HG02798 (cell line): ENCODE measurements around the gene UBL4B.

Source experiments
- ATAC-seq: cut with Tn5 transposase; IDR thresholded peaks from one replicate; pipeline ENCODE4 v1.9.1; 2021; ENCODE audit warnings: mild to moderate bottlenecking; ENCODE audit not compliant: unreplicated experiment, poor library complexity

Gene UBL4B

DNA sequence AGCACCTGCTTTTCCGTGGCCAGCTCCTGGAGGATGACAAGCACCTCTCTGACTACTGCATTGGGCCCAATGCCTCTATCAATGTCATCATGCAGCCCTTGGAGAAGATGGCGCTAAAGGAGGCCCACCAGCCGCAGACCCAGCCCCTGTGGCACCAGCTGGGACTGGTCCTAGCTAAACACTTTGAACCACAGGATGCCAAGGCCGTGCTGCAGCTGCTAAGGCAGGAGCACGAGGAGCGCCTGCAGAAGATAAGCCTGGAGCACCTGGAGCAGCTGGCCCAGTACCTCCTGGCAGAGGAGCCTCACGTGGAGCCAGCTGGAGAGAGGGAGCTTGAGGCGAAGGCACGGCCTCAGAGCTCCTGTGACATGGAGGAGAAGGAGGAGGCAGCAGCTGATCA is 413 bp downstream of the UBL4B start:
- ATAC-seq = no peak

GRCh38 chr1:110113551-110113950 is 1.3 kb downstream of the UBL4B start:
- ATAC-seq = no peak

- ATAC-seq = no peak
Measured at GRCh38 chr1:110114173-110114572, 1.9 kb downstream of the UBL4B start.

DNA sequence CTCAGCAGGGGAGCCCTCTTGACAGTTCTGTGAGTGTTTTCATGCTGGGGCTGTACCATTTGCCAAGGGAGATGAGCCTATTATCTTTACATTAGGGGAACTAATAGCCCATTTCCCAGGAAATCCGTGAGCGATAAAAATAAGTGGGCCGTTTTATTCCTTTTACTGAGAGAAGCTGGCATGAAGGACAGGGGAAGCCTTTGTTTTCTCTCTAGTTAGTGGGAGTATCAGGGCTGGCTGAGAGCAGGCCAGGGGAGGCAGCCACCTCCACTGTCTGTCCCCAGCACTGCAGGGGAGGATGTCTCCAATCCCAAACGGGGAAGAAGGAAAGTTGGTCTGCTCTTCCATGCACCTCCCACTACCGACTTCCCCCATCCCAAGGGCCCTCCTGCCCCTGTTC is 2.5 kb downstream of the UBL4B start:
- no peak for ATAC-seq

DNA sequence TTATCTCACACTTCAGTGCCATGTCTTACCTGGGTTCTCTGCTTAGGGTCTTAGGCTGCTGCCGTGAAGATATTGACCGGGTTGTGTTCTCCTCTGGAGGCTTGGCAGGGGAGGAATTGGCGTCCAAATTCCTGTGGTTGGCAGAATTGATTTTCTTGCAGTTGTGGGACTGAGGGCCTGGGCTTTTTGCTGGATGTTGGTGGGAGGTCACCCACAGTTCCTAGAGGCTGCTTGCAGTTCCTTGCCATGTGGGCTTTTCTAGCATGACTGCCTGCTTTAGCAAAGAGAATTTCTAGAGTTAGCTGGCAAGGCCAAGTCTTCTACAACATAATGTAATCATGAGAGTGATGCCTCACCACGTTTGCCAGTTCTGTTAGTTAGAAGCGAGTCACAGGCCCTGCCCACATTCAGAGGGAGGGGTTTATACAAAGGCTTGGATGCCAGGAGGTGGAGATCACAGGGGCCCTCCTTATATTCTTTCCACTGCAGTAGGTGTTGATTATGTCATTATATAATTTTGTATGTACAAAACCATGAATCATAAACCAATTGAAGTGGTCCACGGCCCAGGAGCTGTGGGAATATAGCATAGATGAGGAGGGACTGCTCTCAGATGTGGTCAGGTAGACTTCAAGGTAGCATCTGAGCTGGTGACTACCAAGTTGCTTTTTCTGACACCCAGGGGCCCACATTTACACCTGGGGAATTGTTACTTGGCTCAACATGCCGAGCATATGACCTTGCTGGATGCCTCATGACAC is 6.6 kb downstream of the UBL4B start:
- ATAC-seq = no peak

- no peak for ATAC-seq
Measured at GRCh38 chr1:110119843-110120242, 7.6 kb downstream of the UBL4B start.

DNA sequence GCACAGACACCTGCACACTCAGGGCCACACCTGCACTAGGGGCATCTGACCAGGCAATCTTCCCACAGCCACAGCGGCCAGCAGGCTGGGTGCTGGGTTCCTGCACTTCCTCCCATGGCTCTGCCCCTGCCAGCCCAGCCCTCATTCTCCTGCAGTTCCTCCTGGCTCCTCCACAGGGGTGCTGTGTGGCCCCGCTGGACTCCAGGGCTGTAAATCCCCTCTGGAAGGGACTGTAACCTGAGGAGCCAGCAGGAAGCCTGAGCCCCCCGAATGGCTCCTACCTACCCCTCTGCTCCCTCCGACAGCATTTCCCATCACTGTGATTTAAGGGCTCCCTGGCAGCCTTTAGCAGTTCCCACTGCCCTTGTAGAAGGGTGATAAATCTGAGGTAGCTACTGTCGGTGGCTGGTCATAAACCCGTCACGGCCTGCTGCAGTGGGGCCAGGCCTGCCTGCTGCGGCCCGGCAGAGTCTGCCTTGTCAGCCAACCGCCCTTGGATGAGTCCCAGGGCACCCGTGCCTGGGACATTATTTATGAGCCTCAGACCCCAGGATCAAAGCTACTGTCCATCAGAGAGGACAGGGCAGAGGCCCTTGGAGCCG is 8.8 kb downstream of the UBL4B start:
- no peak for ATAC-seq

GRCh38 chr1:110123224-110123623 is 11.0 kb downstream of the UBL4B start:
- no peak for ATAC-seq

DNA sequence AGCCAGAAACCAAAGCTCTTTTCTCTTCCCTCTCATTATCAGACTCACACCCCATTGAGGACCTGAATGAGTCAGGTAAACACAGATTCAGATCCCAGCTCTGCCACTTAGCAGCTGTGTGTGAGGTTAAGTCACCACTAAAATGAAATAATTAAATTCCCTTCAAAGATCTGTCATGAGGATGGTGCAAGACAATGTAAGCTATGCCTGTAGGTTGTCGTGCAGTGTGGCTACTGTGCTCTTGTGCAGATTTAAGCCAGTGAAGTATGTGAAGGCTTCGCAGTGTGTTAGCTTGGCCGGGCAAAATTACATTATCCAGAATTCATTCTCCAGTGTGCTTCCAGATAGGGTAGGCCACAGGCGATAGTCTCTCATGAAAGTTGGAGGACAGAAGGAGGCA is 13.6 kb downstream of the UBL4B start:
- no peak for ATAC-seq

DNA sequence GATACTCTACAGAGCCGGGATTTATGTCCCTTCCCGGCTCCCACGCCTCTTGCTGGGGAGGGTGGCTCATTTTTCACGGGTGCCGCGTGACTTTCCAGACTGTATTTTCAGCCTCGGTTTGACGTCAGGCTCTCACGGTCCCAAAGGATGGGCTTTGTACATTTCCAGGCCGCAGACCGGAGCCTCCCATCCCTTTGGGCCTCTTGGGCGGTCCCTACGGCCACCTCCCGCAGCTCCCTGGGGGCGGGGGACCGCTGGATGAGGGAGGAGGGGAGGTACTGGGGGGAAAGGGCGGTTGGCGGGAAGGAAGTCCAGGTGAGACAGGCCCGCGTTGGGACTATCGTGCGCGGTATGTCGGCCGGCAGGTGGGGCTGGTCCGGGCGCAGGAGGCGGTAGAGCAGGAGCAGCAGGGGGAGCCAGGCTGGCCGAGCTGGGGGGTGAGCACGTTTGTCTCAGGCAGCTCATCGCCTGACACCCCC is 17.9 kb downstream of the UBL4B start:
- no peak for ATAC-seq

GRCh38 chr1:110130989-110131388 is 18.7 kb downstream of the UBL4B start:
- no peak for ATAC-seq

- no peak for ATAC-seq
Measured at GRCh38 chr1:110132682-110133081, 20.4 kb downstream of the UBL4B start.

DNA sequence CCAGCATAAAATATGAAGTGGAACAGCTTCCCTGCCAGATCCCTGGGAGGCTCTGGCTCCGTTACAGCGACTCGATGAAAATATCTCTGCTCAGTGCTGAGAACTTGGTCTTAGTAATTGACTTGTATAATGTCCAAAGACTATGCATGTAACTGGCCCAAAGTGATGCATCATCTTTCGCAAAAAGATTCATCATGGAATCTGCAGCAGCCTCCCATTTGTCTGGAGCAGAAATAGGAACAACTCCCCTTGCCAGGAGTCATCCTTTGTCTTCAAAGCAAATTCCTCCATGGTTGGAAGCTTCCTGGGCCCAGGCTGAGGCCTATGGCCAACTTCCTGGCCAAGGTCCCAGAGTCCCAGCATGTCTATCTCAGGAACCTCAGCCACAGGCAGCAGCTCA is 21.2 kb downstream of the UBL4B start:
- no peak for ATAC-seq

DNA sequence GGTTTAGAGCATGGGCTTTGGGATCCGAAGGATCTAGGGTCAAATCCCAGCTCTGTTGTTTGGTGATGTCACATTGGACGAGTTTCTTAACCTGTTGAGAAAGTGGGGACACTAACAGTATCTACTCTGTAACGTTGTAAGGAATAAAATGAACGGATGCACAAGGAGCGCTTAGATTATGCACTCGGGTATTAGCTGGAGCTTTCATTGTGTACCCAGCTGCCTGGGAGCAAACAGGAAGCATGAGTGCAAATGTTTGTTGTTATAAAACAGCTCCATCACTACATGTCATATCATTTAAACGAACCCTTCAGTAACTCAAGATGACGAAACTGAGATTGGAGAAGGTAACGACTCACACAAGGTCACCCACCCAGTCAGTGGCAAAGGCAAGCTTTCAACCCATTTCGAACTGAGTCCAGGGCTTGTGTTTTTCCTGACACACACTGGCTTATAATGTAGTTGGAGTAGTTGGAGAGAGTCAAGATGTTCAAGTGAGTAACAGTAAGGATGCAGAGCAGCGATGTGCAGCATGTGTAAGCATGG is 21.9 kb downstream of the UBL4B start:
- ATAC-seq = no peak

GRCh38 chr1:110135246-110135645 is 23.0 kb downstream of the UBL4B start:
- ATAC-seq = no peak

- ATAC-seq = no peak
Measured at GRCh38 chr1:110135666-110136065, 23.4 kb downstream of the UBL4B start.

DNA sequence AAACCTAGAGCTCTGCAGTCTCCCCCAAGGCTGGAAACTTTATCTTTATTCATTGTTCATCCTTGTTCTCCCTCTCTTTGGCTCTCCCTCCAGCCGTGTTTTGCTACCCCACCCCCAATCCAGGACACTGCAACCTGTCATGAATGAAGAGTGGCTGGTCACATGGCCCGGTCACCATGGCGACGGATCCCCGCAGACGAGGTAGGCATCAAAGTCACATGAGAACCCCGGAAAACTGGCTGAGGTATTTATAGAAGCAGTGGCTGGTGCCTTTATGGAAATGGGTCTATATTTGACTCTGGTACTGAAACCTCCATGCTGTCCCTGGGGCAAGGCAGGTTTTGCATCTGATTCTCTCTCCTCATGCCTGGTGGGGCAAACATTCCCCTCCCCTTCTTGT is 24.7 kb downstream of the UBL4B start:
- ATAC-seq = no peak

DNA sequence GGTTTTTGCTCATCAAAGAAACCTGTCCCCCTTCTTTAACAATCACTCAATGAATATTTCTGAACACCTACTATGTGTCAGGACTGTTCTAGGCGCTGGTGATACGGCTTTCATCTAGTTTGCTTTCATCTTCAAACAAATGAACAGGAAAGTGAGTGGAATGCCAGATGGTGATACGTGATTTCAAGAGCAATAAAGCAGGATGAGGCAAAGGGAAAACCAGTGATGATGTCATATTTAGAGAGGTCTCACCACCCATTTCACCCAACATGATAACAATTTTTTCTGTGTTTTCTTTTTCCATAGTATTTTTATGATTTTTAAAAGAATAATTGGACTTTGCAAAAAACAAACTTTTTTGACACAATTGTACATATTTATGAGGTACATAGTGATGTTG is 26.7 kb downstream of the UBL4B start:
- no peak for ATAC-seq

GRCh38 chr1:110144366-110144765 is 32.1 kb downstream of the UBL4B start:
- ATAC-seq = no peak

DNA sequence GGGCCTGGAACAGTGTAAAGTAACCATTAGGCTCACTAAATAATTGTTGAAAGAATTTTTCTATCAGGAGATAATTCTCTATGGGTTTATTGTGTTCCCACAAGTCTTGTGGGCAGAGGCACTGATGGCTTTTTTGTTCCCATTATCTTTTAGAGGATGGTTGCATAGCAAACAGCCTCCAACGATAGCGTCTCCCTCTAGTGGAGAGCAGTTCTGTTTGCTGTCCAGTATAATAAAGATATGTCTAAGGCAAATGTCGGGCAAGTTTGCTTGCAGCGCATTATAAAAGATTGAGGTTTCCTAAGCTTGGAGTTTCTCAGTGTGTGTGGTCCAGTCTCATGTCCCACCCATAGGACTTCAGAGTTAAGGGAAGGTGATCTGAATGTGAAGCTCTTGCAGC is 36.7 kb downstream of the UBL4B start:
- ATAC-seq = no peak

DNA sequence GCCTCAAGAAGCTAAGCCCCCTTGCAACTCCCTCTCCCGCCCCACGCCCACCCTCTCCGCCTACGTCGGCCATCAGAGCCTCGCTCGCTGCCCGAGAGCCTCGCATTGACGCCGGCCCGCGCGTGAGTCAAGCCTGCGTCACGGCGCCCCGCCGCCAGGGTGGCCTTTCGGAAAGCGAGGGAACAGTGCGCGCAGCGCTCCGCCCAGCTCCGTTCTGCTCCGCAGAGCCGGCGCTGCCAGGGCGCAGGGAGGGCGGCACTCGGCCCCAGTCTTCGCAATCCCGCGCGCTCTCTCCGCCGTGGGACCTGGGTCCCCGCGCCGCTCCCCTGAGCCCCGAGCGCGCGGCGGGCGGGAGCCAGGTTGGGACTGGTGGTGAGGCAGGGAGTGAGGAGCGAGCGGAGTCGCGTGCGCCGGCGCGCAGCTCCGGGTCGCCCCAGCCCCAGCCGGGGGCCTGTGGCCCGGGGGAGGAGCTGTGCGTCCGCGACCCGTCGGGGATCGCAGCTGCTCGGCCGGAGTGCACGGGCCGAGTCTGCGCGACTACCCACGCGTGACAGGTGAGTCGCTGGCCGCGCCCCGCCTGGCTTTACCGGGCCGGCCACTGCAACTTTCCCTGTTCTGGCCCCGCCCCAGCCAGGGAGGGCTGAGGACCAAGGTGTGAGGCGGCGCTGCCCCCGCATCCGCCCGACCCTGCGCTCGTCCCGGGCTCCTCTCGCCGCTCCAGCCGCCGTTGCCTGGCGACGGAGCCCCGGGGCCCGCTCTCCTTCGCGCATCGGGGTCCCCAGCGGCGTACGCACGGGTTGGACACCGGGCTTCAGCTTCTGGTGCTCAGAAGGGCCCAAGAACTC is 38.3 kb downstream of the UBL4B start, which contains the start of gene SLC6A17:
Gene SLC6A17 (plus strand): TSS at position 165 of the 845 bp plus-strand sequence. CDS start 16,436 bp downstream, outside the sequence.
- no peak for ATAC-seq
